ENCODE data around the gene ALKAL2. TPM values are rescaled to one million over a fixed set of nuclear protein-coding genes. Genes with fewer than 3 reads are reported as not detected.

ALKAL2 gene
- total and polyA plus RNA-seq, 10 of the 15 experiments (the other 5 are each of a cell fraction or from before 2014, with no cell fraction given): 0.11 to 0.29 (median 0.11) TPM; not detected in 7

DNA sequence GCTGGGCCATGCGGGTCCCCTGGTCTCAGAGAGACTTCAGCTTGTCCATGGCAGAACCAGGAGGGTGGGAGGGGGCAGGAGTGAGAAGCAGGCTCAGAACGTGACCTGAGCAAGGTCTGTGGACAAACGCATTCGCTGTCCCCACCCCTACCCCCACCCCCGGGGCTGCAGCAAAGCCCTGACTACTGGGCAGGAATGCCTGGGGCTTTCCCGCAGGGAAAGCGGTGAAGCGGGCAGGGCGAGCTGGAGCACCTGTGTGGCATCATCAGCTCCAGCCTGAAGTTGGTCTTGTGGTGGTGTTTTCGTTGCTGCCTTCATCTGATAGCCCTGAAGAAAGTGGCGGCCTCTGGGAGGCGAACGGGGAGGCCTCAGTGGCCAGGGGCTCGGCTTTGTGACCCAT, 26.1 kb upstream of the ALKAL2 start:
- H3K79me2 ChIP-seq (ENCODE audit: control insufficient read depth, insufficient read depth, low read length): no peaks in the 10 kb centered on the region
- no TSS peak for BruUV-seq (replicated peaks)
- no peak overlapping the region for H3K27ac ChIP-seq (ENCODE audit: control insufficient read depth, insufficient read depth)
- CTCF ChIA-PET: no interaction called here
- no peak for FAIRE-seq
- no peak overlapping the region for H3K4me2 ChIP-seq (ENCODE audit: control insufficient read depth, insufficient read depth)
- no peaks in the 10 kb centered on the region for H4K20me1 ChIP-seq (ENCODE audit: control insufficient read depth, insufficient read depth)
- no peaks in the 10 kb centered on the region for H3K27me3 ChIP-seq (replicated peaks in 1 of 2; ENCODE audit: control insufficient read depth in 2 of 2, insufficient read depth in 2 of 2, low read length in 1 of 2)
- WGBS (ENCODE audit: insufficient coverage, insufficient replicate concordance, low lambda C conversion rate, missing lambda C conversion rate): 25% methylated on average over 14 of the region's 14 CpGs
- H3K36me3 ChIP-seq (ENCODE audit: control insufficient read depth in 2 of 2, insufficient read depth in 2 of 2, low read length in 1 of 2): no peaks in the 10 kb centered on the region
- H3K9me3 ChIP-seq (replicated peaks; ENCODE audit: control insufficient read depth, insufficient read depth, low read length): no peaks in the 10 kb centered on the region; the same call in 2 of the 3 replicates
- POLR2A ChIA-PET: no interaction called here
- no peaks in the 10 kb centered on the region for H3K4me1 ChIP-seq (ENCODE audit: control insufficient read depth, insufficient read depth, low read length)
- RAD21 ChIA-PET (ENCODE audit: unreplicated experiment): no interaction called here
- no peak overlapping the region for H3K9ac ChIP-seq (ENCODE audit: control insufficient read depth, insufficient read depth, low read length)
- TF ChIP-seq SREBF1 (IDR thresholded peaks at IDR 0.05; ENCODE audit: low read length): no peak
- TF ChIP-seq ASH2L (IDR thresholded peaks at IDR 0.05; ENCODE audit: borderline replicate concordance, low read depth): no peak
- TF ChIP-seq NR2F1 (conservative IDR thresholded peaks at IDR 0.05): no peak
- no peak for TF ChIP-seq POLR2AphosphoS5 (IDR thresholded peaks at IDR 0.05; ENCODE audit: low read length)
- TF ChIP-seq, protein P1, sequence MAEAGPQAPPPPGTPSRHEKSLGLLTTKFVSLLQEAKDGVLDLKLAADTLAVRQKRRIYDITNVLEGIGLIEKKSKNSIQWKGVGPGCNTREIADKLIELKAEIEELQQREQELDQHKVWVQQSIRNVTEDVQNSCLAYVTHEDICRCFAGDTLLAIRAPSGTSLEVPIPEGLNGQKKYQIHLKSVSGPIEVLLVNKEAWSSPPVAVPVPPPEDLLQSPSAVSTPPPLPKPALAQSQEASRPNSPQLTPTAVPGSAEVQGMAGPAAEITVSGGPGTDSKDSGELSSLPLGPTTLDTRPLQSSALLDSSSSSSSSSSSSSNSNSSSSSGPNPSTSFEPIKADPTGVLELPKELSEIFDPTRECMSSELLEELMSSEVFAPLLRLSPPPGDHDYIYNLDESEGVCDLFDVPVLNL (IDR thresholded peaks at IDR 0.05; ENCODE audit: low read depth, low read length): no peak
- no peak for TF ChIP-seq EP300 (IDR thresholded peaks at IDR 0.05; ENCODE audit: borderline replicate concordance in 1 of 2, control insufficient read depth in 1 of 2, low read depth in 2 of 2, low read length in 2 of 2)
- no peak for TF ChIP-seq NRF1 (conservative IDR thresholded peaks at IDR 0.05; ENCODE audit: low read depth, low read length)
- no peak for TF ChIP-seq SMC3 (IDR thresholded peaks at IDR 0.05; ENCODE audit: borderline replicate concordance, low read length)
- no peak for TF ChIP-seq TCF3 (IDR thresholded peaks at IDR 0.05; ENCODE audit: borderline replicate concordance, insufficient read depth, low read depth, low read length)
- intact Hi-C loops (cut with micrococcal nuclease; ENCODE audit: unreplicated experiment) (no loop called here), in situ Hi-C loops (cut with MboI) (no loop called here)
- ATAC-seq: no peak
- SMC1A ChIA-PET (ENCODE audit: uncharacterized antibody, unreplicated experiment): no interaction called here
- no peak overlapping the region for H3K4me3 ChIP-seq
- DNase-seq (ENCODE audit: low read depth, low spot score): no peak
- H2AFZ ChIP-seq (ENCODE audit: control insufficient read depth, low read depth, low read length): no peak overlapping the region

Measured in GM12878 (cell line).